Measurements from ENCODE around the gene ADAM12. TPM values are rescaled to one million over a fixed set of nuclear protein-coding genes. Genes with fewer than 3 reads are reported as not detected.
A peak's percentile ranks its signal among the peaks of the same experiment; 100 is the strongest.

The ADAM12 gene
- total and polyA plus RNA-seq, 11 donors, result 0.04 to 11.2 (median 0.82) TPM; not detected in 1

- intact Hi-C loops (cut with DNase I), result no loop called here
- peaks cover 0 to 15% (median 0%) of the 10 kb centered on the region in 12 donors for H3K9me3 ChIP-seq
- H3K36me3 ChIP-seq, result no peaks in the 10 kb centered on the region
- no peak overlapping the region for H3K4me3 ChIP-seq
- TF ChIP-seq CTCF (IDR thresholded peaks at IDR 0.05), result no peak
- no peak for TF ChIP-seq POLR2A (IDR thresholded peaks at IDR 0.05)
- 26 to 46% (median 31%) methylated on average over 8 to 11 of the region's 11 CpGs for WGBS, 4 donors
- peak in 4 of 5 donors; percentile 49 to 78 (median 58) for DNase-seq
- peaks cover 0 to 5% (median 0%) of the 10 kb centered on the region in 9 donors for H3K27me3 ChIP-seq
- peak in 3 of 4 donors; percentile 64 to 84 (median 76) for ATAC-seq
- peak overlapping the region in 9 of 12 donors; percentile 2 to 70 (median 31) for H3K27ac ChIP-seq
- peaks cover 0 to 46% (median 15%) of the 10 kb centered on the region in 12 donors for H3K4me1 ChIP-seq
Observed at GRCh38 chr10:126060261-126060931, 327.9 kb downstream of the ADAM12 start.

GRCh38 chr10:126059076-126059826 is 329.0 kb downstream of the ADAM12 start:
- no peak for ATAC-seq
- TF ChIP-seq CTCF (IDR thresholded peaks at IDR 0.05) (no peak), POLR2A (IDR thresholded peaks at IDR 0.05) (no peak)
- 48 to 69% (median 51%) methylated on average over 4 of the region's 4 CpGs for WGBS, 4 donors
- H3K36me3 ChIP-seq, result no peaks in the 10 kb centered on the region
- intact Hi-C loops (cut with DNase I), result no loop called here
- H3K4me3 ChIP-seq, result no peak overlapping the region
- H3K9me3 ChIP-seq, result peaks cover 0 to 15% (median 0%) of the 10 kb centered on the region in 12 donors
- H3K27ac ChIP-seq, result peak overlapping the region in 2 of 12 donors; percentile 31 to 67
- peaks cover 0 to 5% (median 0%) of the 10 kb centered on the region in 9 donors for H3K27me3 ChIP-seq
- DNase-seq, result no peak
- peaks cover 0 to 46% (median 15%) of the 10 kb centered on the region in 12 donors for H3K4me1 ChIP-seq

GRCh38 chr10:126058507-126058906 is 329.8 kb downstream of the ADAM12 start:
- WGBS, 4 donors, result 34 to 40% (median 36%) methylated on average over 9 of the region's 9 CpGs
- Histone ChIP-seq H3K4me3 (no peak overlapping the region), H3K27me3 (peaks cover 0 to 5% (median 0%) of the 10 kb centered on the region in 9 donors), H3K9me3 (peaks cover 0 to 15% (median 0%) of the 10 kb centered on the region in 12 donors), H3K27ac (no peak overlapping the region), H3K36me3 (no peaks in the 10 kb centered on the region), H3K4me1 (peaks cover 0 to 45% (median 15%) of the 10 kb centered on the region in 12 donors)
- TF ChIP-seq CTCF (IDR thresholded peaks at IDR 0.05) (no peak), POLR2A (IDR thresholded peaks at IDR 0.05) (no peak)
- no peak for DNase-seq
- intact Hi-C loops (cut with DNase I), result no loop called here
- no peak for ATAC-seq

- ATAC-seq (no peak), DNase-seq (no peak)
- H3K27ac ChIP-seq, result no peak overlapping the region
- peaks cover 0 to 5% (median 0%) of the 10 kb centered on the region in 9 donors for H3K27me3 ChIP-seq
- intact Hi-C loops (cut with DNase I), result no loop called here
- no peaks in the 10 kb centered on the region for H3K36me3 ChIP-seq
- H3K9me3 ChIP-seq, result peaks cover 0 to 12% (median 0%) of the 10 kb centered on the region in 12 donors
- TF ChIP-seq POLR2A (IDR thresholded peaks at IDR 0.05) (no peak), CTCF (IDR thresholded peaks at IDR 0.05) (no peak)
- H3K4me1 ChIP-seq, result peaks cover 0 to 41% (median 15%) of the 10 kb centered on the region in 12 donors
- no peak overlapping the region for H3K4me3 ChIP-seq
- 60 to 73% (median 64%) methylated on average over 6 of the region's 6 CpGs for WGBS, 4 donors
Observed at GRCh38 chr10:126058104-126058503, 330.2 kb downstream of the ADAM12 start.
